GM19025 (cell line): Measurements from ENCODE around the gene CGNL1.

Experiments used
- ATAC-seq: cut with Tn5 transposase; IDR thresholded peaks from one replicate; pipeline ENCODE4 v1.9.1; 2021; ENCODE audit warnings: mild to moderate bottlenecking, low read depth, moderate library complexity; ENCODE audit not compliant: unreplicated experiment

The CGNL1 gene

GRCh38 chr15:57446393-57446792 is 70.1 kb downstream of the CGNL1 start:
- ATAC-seq = no peak

- no peak for ATAC-seq
Measured at GRCh38 chr15:57451555-57451954, 75.2 kb downstream of the CGNL1 start.

- ATAC-seq = no peak
Measured at GRCh38 chr15:57452090-57452754, 75.9 kb downstream of the CGNL1 start.

- no peak for ATAC-seq
Measured at GRCh38 chr15:57455929-57456328, 79.6 kb downstream of the CGNL1 start.

GRCh38 chr15:57456559-57456958 is 80.3 kb downstream of the CGNL1 start:
- no peak for ATAC-seq

GRCh38 chr15:57457726-57458125 is 81.4 kb downstream of the CGNL1 start:
- ATAC-seq = no peak

- ATAC-seq = no peak
Measured at GRCh38 chr15:57458356-57458781, 82.1 kb downstream of the CGNL1 start.

- ATAC-seq = no peak
Measured at GRCh38 chr15:57460208-57460816, 84.0 kb downstream of the CGNL1 start.

GRCh38 chr15:57461541-57461940 is 85.2 kb downstream of the CGNL1 start:
- no peak for ATAC-seq

- ATAC-seq = no peak
Measured at GRCh38 chr15:57462381-57462780, 86.1 kb downstream of the CGNL1 start.

- ATAC-seq = no peak
Measured at GRCh38 chr15:57463360-57463759, 87.1 kb downstream of the CGNL1 start.

- no peak for ATAC-seq
Measured at GRCh38 chr15:57464480-57464879, 88.2 kb downstream of the CGNL1 start.

GRCh38 chr15:57468486-57468885 is 92.2 kb downstream of the CGNL1 start:
- ATAC-seq = no peak

- ATAC-seq = no peak
Measured at GRCh38 chr15:57470543-57470942, 94.2 kb downstream of the CGNL1 start.

GRCh38 chr15:57472861-57473260 is 96.6 kb downstream of the CGNL1 start:
- no peak for ATAC-seq

- ATAC-seq = no peak
Measured at GRCh38 chr15:57476533-57476975, 100.2 kb downstream of the CGNL1 start.

- ATAC-seq = peak; percentile 72
Measured at GRCh38 chr15:57477736-57478522, 101.6 kb downstream of the CGNL1 start.

- no peak for ATAC-seq
Measured at GRCh38 chr15:57479005-57479404, 102.7 kb downstream of the CGNL1 start.

- ATAC-seq = no peak
Measured at GRCh38 chr15:57481038-57481705, 104.9 kb downstream of the CGNL1 start.

GRCh38 chr15:57485869-57486268 is 109.6 kb downstream of the CGNL1 start:
- no peak for ATAC-seq

- no peak for ATAC-seq
Measured at GRCh38 chr15:57486833-57487232, 110.5 kb downstream of the CGNL1 start.
